Endothelial cell of umbilical vein (primary cell): ENCODE measurements around the gene SPON1. TPM values are rescaled to one million over a fixed set of nuclear protein-coding genes. Genes with fewer than 3 reads are reported as not detected.

ENCODE experiments used
- BruUV-seq: library from RNA; stranded (reverse); fragments of 400-500 nt; replicated peaks from 2 replicates; lab custom pipeline; 2021; lab: Mats Ljungman, UMichigan
- CTCF ChIA-PET: fragments of 300-600, 350-600 bp; sonication (Branson Sonifier 250); formaldehyde crosslinking; loops from one replicate; lab custom pipeline; 2021; ENCODE audit warnings: antibody characterized with exemption, inconsistent platforms; lab: Charles Lee
- POLR2A ChIA-PET: fragments of 300-600, 350-600 bp; sonication (Branson Sonifier 250); formaldehyde crosslinking; loops from one replicate; lab custom pipeline; 2021; ENCODE audit warnings: antibody characterized with exemption, inconsistent platforms; lab: Charles Lee
- DNase-seq: peaks from one replicate; pipeline ENCODE4 v3.0.0-alpha.2; 2011; ENCODE audit warnings: low read depth, low spot score
- FAIRE-seq: peaks from 2 replicates; lab custom pipeline; 2011; peaks lifted over from hg19 to GRCh38; lab: Jason Lieb, UNC
- H2AFZ ChIP-seq: 2 replicates; pipeline ENCODE4 v1.6.0; 2012; ENCODE audit warnings: low read depth, low read length, control low read depth, inconsistent platforms
- H3K27ac ChIP-seq: 2 replicates; pipeline ENCODE4 v1.5.1; 2011; ENCODE audit warnings: low read depth, mild to moderate bottlenecking, control low read depth, low read length, moderate library complexity; ENCODE audit not compliant: insufficient read depth
- H3K27me3 ChIP-seq, 2 experiments: 2 replicates each; pipeline versions ENCODE4 v1.6.0 to v1.6.1; 2011; ENCODE audit warnings: low read length in 2 of 2, mixed read lengths in 1 of 2; ENCODE audit not compliant: control insufficient read depth in 2 of 2, insufficient read depth in 2 of 2
- H3K36me3 ChIP-seq, 2 experiments: 2 replicates in 1 of 2; 3 replicates in 1 of 2; pipeline ENCODE4 v1.5.1; 2011; ENCODE audit warnings: low read length in 2 of 2, mild to moderate bottlenecking in 1 of 2, moderate library complexity in 1 of 2; ENCODE audit not compliant: control insufficient read depth in 2 of 2, insufficient read depth in 2 of 2; ENCODE audit errors: extremely low read depth in 1 of 2
- H3K4me1 ChIP-seq: 3 replicates; pipeline ENCODE4 v1.5.1; 2011; ENCODE audit warnings: mild to moderate bottlenecking, low read length; ENCODE audit not compliant: control insufficient read depth, insufficient read depth; ENCODE audit errors: extremely low read depth
- H3K4me2 ChIP-seq: 2 replicates; pipeline ENCODE4 v1.6.1; 2011; ENCODE audit warnings: low read length, control low read depth, mixed read lengths; ENCODE audit not compliant: insufficient read depth
- H3K4me3 ChIP-seq, 3 experiments: fragments of 200-600 bp in 1 of 3; sonication (generic), shearing (Covaris generic) in 1 of 3; replicated peaks in 1 of 3; 2 replicates each; pipeline ENCODE4 v1.5.1; 2011 to 2016; ENCODE audit warnings: control low read depth in 3 of 3, low read length in 3 of 3, mild to moderate bottlenecking in 2 of 3, inconsistent platforms in 1 of 3, low read depth in 1 of 3, moderate library complexity in 1 of 3; ENCODE audit not compliant: insufficient read depth in 1 of 3
- H3K79me2 ChIP-seq: 2 replicates; pipeline ENCODE4 v1.6.0; 2012; ENCODE audit warnings: low read length, inconsistent platforms; ENCODE audit not compliant: control insufficient read depth, insufficient read depth
- H3K9ac ChIP-seq: replicated peaks from 2 replicates; pipeline ENCODE3; 2011; ENCODE audit warnings: low read length, control low read depth; ENCODE audit not compliant: insufficient read depth; ENCODE audit errors: extremely low read depth
- H3K9me1 ChIP-seq: replicated peaks from 3 replicates; pipeline ENCODE4 v1.6.0; 2011; ENCODE audit warnings: mild to moderate bottlenecking, low read length; ENCODE audit not compliant: control insufficient read depth, insufficient read depth; ENCODE audit errors: extremely low read depth
- H3K9me3 ChIP-seq: replicated peaks from 2 replicates; pipeline ENCODE4 v1.5.1; 2012; ENCODE audit warnings: low read length, inconsistent platforms; ENCODE audit not compliant: control insufficient read depth, insufficient read depth
- H4K20me1 ChIP-seq: replicated peaks from 2 replicates; pipeline ENCODE3; 2011; ENCODE audit warnings: mild to moderate bottlenecking, low read length; ENCODE audit not compliant: control insufficient read depth, insufficient read depth; ENCODE audit errors: extremely low read depth
- CTCF ChIP-seq, 2 donors: IDR thresholded peaks; 1 replicate in 1 of 2; 2 replicates in 1 of 2; pipeline ENCODE4 v1.5.1; 2011; ENCODE audit warnings: low read length in 2 of 2, mild to moderate bottlenecking in 2 of 2, moderate library complexity in 2 of 2, control low read depth in 1 of 2, inconsistent platforms in 1 of 2, low read depth in 1 of 2; ENCODE audit not compliant: insufficient read depth in 1 of 2; ENCODE audit errors: extremely low read depth in 1 of 2
- EZH2 ChIP-seq: IDR thresholded peaks from 2 replicates; pipeline ENCODE4 v1.6.1; 2012; ENCODE audit warnings: borderline replicate concordance, low read depth, mild to moderate bottlenecking, moderate library complexity, low read length, inconsistent platforms; ENCODE audit not compliant: severe bottlenecking
- FOS ChIP-seq: IDR thresholded peaks from 2 replicates; pipeline ENCODE4 v1.6.1; 2011; ENCODE audit warnings: mild to moderate bottlenecking, low read length, moderate library complexity, borderline replicate concordance; ENCODE audit not compliant: insufficient read depth
- GATA2 ChIP-seq: IDR thresholded peaks from 2 replicates; pipeline ENCODE4 v1.7.0; 2011; ENCODE audit warnings: low read depth, mild to moderate bottlenecking, moderate library complexity, mixed read lengths, low read length; ENCODE audit not compliant: insufficient read length, insufficient read depth
- JUN ChIP-seq: IDR thresholded peaks from 2 replicates; pipeline ENCODE4 v1.6.1; 2011; ENCODE audit warnings: borderline replicate concordance, low read depth; ENCODE audit not compliant: insufficient read length, insufficient read depth
- MYC ChIP-seq: IDR thresholded peaks from one replicate; pipeline ENCODE4 v1.6.1; 2011; ENCODE audit warnings: mild to moderate bottlenecking, low read depth, low read length
- POLR2A ChIP-seq: IDR thresholded peaks from 2 replicates; pipeline ENCODE4 v1.6.1; 2012; ENCODE audit warnings: low read depth, mild to moderate bottlenecking, control low read depth, low read length
- POLR2AphosphoS5 ChIP-seq: IDR thresholded peaks from 2 replicates; pipeline ENCODE4 v1.6.1; 2012; ENCODE audit warnings: low read depth, mild to moderate bottlenecking, control low read depth, low read length, moderate library complexity; ENCODE audit not compliant: insufficient read depth
- dilution Hi-C: fragments of 300-500 bp; cut with MboI; formaldehyde crosslinking; loops from one replicate; pipeline ENCODE4 v1.15.0; 2019; ENCODE audit warnings: low sequenced_read_pairs; ENCODE audit not compliant: extremely low pct_ligation_motif_present
- intact Hi-C: fragments of 100-400 bp; cut with micrococcal nuclease; formaldehyde crosslinking; loops from one replicate; pipeline ENCODE4 v1.10.0; 2022
- polyA plus RNA-seq, 4 experiments: library from polyadenylated mRNA; depleted of rRNA in 3 of 4; stranded (reverse) in 3 of 4; unstranded in 1 of 4; fragments of >200 nt; gene quantifications; 2 replicates each; pipeline versions ENCODE4 v1.2.1 to v1.2.3, GENCODE V29; 2011 to 2012; ENCODE audit warnings: missing spikeins in 1 of 4
- total RNA-seq: library from RNA; stranded (reverse); gene quantifications from 2 replicates; pipeline ENCODE4 v1.2.3, GENCODE V29; 2021
- TF ChIP-seq, protein P1 (sequence below): IDR thresholded peaks from 2 replicates; pipeline ENCODE4 v1.6.1; 2011; ENCODE audit not compliant: insufficient read depth, insufficient read length

Gene SPON1
- total and polyA plus RNA-seq, 2 donors (not counting 3 experiments of a cell fraction or from before 2014, with no cell fraction given): 0.31 TPM; not detected in 1

- FAIRE-seq (no peak), DNase-seq (peak; percentile 31)
- intact Hi-C loops: no loop called here
- no peaks in the 10 kb centered on the region for H3K4me1 ChIP-seq
- H3K9me3 ChIP-seq: no peaks in the 10 kb centered on the region
- dilution Hi-C loops: no loop called here
- H4K20me1 ChIP-seq: no peaks in the 10 kb centered on the region
- TF ChIP-seq, protein P1, sequence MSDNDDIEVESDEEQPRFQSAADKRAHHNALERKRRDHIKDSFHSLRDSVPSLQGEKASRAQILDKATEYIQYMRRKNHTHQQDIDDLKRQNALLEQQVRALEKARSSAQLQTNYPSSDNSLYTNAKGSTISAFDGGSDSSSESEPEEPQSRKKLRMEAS: no peak
- no peak for TF ChIP-seq GATA2
- no peak for TF ChIP-seq EZH2
- no peak for TF ChIP-seq POLR2A
- TF ChIP-seq MYC: no peak
- TF ChIP-seq FOS: no peak
- no peak for TF ChIP-seq POLR2AphosphoS5
- TF ChIP-seq CTCF (IDR thresholded peaks at IDR 0.05; ENCODE audit: extremely low read depth in 1 of 2, insufficient read depth in 1 of 2, low read depth in 1 of 2, low read length in 2 of 2): no peak
- no peak for TF ChIP-seq JUN
- POLR2A ChIA-PET: no interaction called here
- no peak overlapping the region for H3K27ac ChIP-seq
- CTCF ChIA-PET: no interaction called here
- no TSS peak for BruUV-seq
- H2AFZ ChIP-seq: no peak overlapping the region
- H3K9me1 ChIP-seq: no peaks in the 10 kb centered on the region
- no peaks in the 10 kb centered on the region for H3K79me2 ChIP-seq
- no peak overlapping the region for H3K9ac ChIP-seq
- no peaks in the 10 kb centered on the region for H3K36me3 ChIP-seq
- H3K27me3 ChIP-seq: peaks cover 0 to 7% of the 10 kb centered on the region in 2 experiments
- H3K4me2 ChIP-seq: no peak overlapping the region
- no peak overlapping the region for H3K4me3 ChIP-seq
Observed at GRCh38 chr11:14081581-14082231, 119.2 kb downstream of the SPON1 start.
